ENCODE measurements around the gene RGL1.

DNA sequence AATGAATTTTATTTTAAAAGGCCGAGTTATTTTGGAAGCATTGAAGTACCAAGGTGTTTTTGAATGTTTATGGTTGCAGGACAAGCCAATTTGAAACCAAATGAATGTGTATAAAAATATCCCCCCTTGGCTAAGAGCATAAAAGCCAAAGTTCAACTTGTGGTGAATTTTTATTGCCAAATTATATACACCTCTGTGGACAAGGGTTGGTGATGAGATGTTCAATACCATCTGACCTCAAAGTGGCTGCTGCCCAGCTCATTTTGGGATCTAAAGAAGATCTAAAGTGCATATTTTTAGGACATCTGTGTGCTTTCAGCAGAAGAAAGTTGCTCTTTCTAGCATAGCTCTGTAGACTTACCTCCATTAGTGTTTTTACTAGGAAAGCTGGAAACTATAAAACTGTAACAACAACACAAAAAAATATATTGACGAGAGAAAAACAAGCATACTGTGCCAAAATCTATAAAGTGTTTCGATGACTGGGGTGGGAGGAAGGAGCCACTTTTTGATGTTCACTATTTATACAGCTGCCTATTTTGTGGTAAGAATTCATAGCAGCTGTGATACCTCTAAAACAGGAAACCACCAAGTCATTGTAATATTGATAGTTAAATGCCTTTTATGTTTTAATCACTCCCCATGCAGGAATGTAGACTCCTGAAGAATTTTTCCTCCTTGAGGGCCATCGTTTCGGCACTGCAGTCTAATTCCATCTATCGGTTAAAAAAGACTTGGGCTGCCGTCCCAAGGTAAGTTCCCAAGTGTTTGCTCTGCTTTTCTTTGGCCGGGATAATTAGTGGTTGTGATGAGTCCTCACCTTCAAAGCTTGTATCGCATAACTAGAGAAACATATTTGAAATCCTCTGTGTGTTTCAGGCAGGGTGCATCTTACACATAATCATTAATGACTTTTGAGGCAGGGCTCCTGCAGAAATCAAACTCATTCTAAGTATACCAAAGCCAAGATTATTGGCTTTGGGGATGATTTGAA is 83.2 kb downstream of the RGL1 start:
- TF ChIP-seq CTCF (IDR thresholded peaks at IDR 0.05) (no peak), POLR2A (IDR thresholded peaks at IDR 0.05) (no peak), POLR2AphosphoS5 (IDR thresholded peaks at IDR 0.05) (no peak), EP300 (IDR thresholded peaks at IDR 0.05; ENCODE audit: low read depth) (no peak)
